Mucosa of stomach (tissue), 1 donor: ENCODE data around the gene SEC14L3.

ENCODE experiments used
- H3K27me3 ChIP-seq: one replicate; pipeline ENCODE4 v1.7.0; 2013; ENCODE audit warnings: mild to moderate bottlenecking, low read length; ENCODE audit not compliant: control insufficient read depth, insufficient read depth
- H3K36me3 ChIP-seq: one replicate; pipeline ENCODE4 v1.7.0; 2013; ENCODE audit warnings: low read length; ENCODE audit not compliant: control insufficient read depth, insufficient read depth
- H3K4me1 ChIP-seq: one replicate; pipeline ENCODE4 v1.7.0; 2013; ENCODE audit warnings: mild to moderate bottlenecking, low read length; ENCODE audit not compliant: control insufficient read depth, insufficient read depth
- H3K4me3 ChIP-seq: one replicate; pipeline ENCODE4 v1.7.0; 2013; ENCODE audit warnings: low read length
- H3K9ac ChIP-seq: one replicate; pipeline ENCODE4 v1.7.0; 2013; ENCODE audit warnings: mild to moderate bottlenecking, low read length, moderate library complexity
- H3K9me3 ChIP-seq: one replicate; pipeline ENCODE4 v1.7.0; 2013; ENCODE audit warnings: mild to moderate bottlenecking, low read length, moderate library complexity; ENCODE audit not compliant: control insufficient read depth
- donor health status: Pancreatic carcinoma.

SEC14L3 gene

GRCh38 chr22:30502911-30503310, 31.1 kb upstream of the SEC14L3 start:
- peaks cover 9% of the 10 kb centered on the region for H3K27me3 ChIP-seq
- no peaks in the 10 kb centered on the region for H3K4me1 ChIP-seq
- H3K9me3 ChIP-seq = no peaks in the 10 kb centered on the region
- H3K4me3 ChIP-seq = no peak overlapping the region
- H3K36me3 ChIP-seq = no peaks in the 10 kb centered on the region
- H3K9ac ChIP-seq = no peak overlapping the region

- Histone ChIP-seq H3K9ac (no peak overlapping the region), H3K9me3 (no peaks in the 10 kb centered on the region), H3K4me3 (no peak overlapping the region), H3K27me3 (peaks cover 9% of the 10 kb centered on the region), H3K4me1 (no peaks in the 10 kb centered on the region), H3K36me3 (no peaks in the 10 kb centered on the region)
Measured at GRCh38 chr22:30502153-30502552, 30.3 kb upstream of the SEC14L3 start.

DNA sequence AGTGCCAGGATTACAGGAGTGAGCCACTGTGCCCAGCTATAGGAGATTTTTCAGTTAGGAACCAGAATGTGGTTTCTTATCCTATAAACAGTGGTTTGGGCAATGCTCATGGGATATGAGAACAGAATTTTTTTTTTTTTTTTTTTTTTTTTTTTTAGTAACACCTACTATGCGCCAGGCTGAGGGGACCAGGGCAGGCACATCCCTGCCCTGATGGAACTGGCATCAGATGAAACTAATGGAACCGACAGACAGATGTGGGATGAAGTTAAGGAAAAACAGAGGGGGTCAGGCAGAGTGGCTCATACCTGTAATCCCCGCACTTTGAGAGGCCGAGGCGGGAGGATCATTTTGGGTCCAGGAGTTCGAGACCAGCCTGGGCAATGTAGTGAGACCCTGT, 28.8 kb upstream of the SEC14L3 start:
- H3K4me3 ChIP-seq = no peak overlapping the region
- H3K4me1 ChIP-seq = no peaks in the 10 kb centered on the region
- H3K27me3 ChIP-seq = peaks cover 8% of the 10 kb centered on the region
- no peaks in the 10 kb centered on the region for H3K9me3 ChIP-seq
- no peak overlapping the region for H3K9ac ChIP-seq
- H3K36me3 ChIP-seq = no peaks in the 10 kb centered on the region

- no peaks in the 10 kb centered on the region for H3K36me3 ChIP-seq
- no peaks in the 10 kb centered on the region for H3K9me3 ChIP-seq
- no peak overlapping the region for H3K4me3 ChIP-seq
- no peaks in the 10 kb centered on the region for H3K4me1 ChIP-seq
- no peak overlapping the region for H3K9ac ChIP-seq
- no peaks in the 10 kb centered on the region for H3K27me3 ChIP-seq
Measured at GRCh38 chr22:30497466-30498150, 25.8 kb upstream of the SEC14L3 start.

DNA sequence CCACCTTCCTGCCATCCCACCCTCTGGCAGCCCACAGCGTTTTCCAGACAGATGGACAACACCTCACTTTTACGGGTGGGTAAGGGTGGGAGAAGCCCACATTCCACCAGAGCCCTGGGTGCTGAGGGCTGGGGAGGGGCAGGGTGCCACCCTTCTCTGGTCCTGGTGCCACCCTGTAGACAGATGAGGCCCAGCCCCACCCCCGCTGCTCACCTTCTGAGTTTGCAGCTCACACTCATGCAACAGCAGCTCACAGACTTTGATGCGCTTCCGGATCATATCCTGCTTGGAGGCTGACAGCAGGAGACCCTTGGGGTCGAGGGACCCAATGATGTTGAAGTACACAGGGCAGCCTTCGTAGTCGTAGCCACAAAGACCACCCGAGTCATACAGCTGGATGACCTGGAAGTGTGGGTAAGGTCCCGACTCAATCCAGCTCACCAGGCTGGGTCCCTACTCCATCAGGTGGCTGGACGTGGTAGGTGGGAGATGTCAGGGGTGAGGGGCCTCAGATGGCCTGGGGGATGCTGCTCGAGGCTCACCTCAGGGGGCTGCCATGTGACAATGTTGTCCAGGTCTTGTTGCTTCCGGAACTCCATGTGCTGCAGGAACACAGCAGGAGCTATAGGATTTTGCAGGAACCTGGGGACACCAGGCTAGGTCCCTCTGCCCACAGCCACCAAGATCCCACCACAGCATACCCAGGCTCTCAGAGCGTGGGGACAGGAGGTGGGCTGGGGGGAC, 23.4 kb upstream of the SEC14L3 start:
- Histone ChIP-seq H3K4me1 (no peaks in the 10 kb centered on the region), H3K27me3 (no peaks in the 10 kb centered on the region), H3K9ac (no peak overlapping the region), H3K36me3 (no peaks in the 10 kb centered on the region), H3K9me3 (no peaks in the 10 kb centered on the region), H3K4me3 (no peak overlapping the region)

DNA sequence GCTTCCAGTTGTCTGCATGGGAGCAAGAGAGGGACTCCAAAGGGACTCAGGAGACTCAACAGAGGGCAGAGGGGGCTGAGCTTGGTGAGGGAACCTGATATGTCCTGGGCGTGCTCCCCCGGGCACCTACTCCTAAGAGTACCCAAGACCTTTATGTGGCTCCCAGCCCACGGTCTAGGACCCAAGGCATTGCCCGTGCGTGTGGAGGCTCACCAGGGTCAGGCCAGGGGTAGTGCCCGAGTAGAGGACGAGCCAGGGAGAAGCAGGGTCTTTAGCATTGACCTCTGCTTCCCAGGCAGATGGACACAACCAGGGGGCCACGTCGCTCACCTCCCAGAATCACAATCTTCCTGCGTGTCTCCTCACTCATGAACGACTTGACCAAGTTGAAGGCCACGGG, 20.3 kb upstream of the SEC14L3 start:
- H3K4me3 ChIP-seq = no peak overlapping the region
- no peak overlapping the region for H3K9ac ChIP-seq
- H3K36me3 ChIP-seq = no peaks in the 10 kb centered on the region
- H3K27me3 ChIP-seq = no peaks in the 10 kb centered on the region
- H3K9me3 ChIP-seq = no peaks in the 10 kb centered on the region
- no peaks in the 10 kb centered on the region for H3K4me1 ChIP-seq

DNA sequence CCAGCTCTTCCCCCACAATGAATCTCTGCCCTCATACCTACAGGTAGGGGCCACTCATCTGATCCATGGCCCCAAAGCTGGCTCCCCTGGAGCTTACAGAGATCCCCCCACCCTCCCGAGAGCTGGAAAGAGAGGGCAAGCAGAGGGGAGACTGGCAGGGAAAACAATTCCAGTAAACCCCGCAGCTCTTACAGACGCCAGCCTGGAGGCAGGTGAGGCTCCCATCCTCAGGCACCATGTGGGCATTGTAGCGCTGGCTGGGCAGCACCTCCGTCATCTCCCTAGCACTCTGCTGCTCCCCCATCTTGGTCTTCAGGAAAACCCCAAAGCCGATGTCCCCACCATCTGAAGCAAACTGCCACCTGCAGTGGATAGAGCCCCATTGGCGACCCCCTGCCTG, 19.6 kb upstream of the SEC14L3 start:
- Histone ChIP-seq H3K9me3 (no peaks in the 10 kb centered on the region), H3K4me1 (peaks cover under 1% of the 10 kb centered on the region), H3K36me3 (no peaks in the 10 kb centered on the region), H3K9ac (no peak overlapping the region), H3K4me3 (no peak overlapping the region), H3K27me3 (no peaks in the 10 kb centered on the region)

DNA sequence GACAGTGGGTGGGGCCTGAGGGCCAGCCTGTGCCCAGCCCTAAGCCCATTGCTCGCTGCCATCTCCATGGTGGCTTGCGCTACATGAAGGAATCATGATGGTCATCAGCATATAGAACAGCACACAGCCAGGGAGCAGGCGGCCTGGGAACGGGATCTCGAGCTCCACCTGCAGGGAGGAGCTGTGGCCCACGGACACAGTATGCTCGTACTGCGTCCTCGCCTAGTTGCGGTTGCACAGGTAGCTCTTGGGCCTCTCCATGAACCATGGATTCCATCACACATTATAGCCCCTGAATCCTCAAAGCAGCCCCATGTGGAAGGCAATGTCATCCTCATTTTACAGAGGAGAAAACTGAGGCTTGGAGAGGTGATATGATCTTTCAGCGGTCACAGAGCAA, 18.6 kb upstream of the SEC14L3 start:
- Histone ChIP-seq H3K27me3 (no peaks in the 10 kb centered on the region), H3K9ac (no peak overlapping the region), H3K4me1 (peaks cover 6% of the 10 kb centered on the region), H3K9me3 (no peaks in the 10 kb centered on the region), H3K36me3 (no peaks in the 10 kb centered on the region), H3K4me3 (no peak overlapping the region)

- no peaks in the 10 kb centered on the region for H3K9me3 ChIP-seq
- no peak overlapping the region for H3K4me3 ChIP-seq
Measured at GRCh38 chr22:30488121-30488520, 16.3 kb upstream of the SEC14L3 start.

GRCh38 chr22:30486661-30487115, 14.9 kb upstream of the SEC14L3 start:
- H3K36me3 ChIP-seq = no peaks in the 10 kb centered on the region
- H3K4me3 ChIP-seq = no peak overlapping the region
- no peak overlapping the region for H3K9ac ChIP-seq
- H3K27me3 ChIP-seq = no peaks in the 10 kb centered on the region
- peaks cover 6% of the 10 kb centered on the region for H3K4me1 ChIP-seq
- H3K9me3 ChIP-seq = no peaks in the 10 kb centered on the region

More at GRCh38 chr22:30488121-30488520, 16.3 kb upstream of the SEC14L3 start:
- Histone ChIP-seq H3K36me3 (no peaks in the 10 kb centered on the region), H3K9ac (no peak overlapping the region), H3K27me3 (no peaks in the 10 kb centered on the region), H3K4me1 (peaks cover 6% of the 10 kb centered on the region)

GRCh38 chr22:30486118-30486517, 14.3 kb upstream of the SEC14L3 start:
- Histone ChIP-seq H3K36me3 (no peaks in the 10 kb centered on the region), H3K4me1 (peaks cover 6% of the 10 kb centered on the region), H3K9ac (no peak overlapping the region), H3K4me3 (no peak overlapping the region), H3K27me3 (no peaks in the 10 kb centered on the region), H3K9me3 (no peaks in the 10 kb centered on the region)

- Histone ChIP-seq H3K9ac (no peak overlapping the region), H3K27me3 (no peaks in the 10 kb centered on the region), H3K36me3 (no peaks in the 10 kb centered on the region), H3K4me1 (peaks cover 6% of the 10 kb centered on the region), H3K4me3 (no peak overlapping the region), H3K9me3 (no peaks in the 10 kb centered on the region)
Measured at GRCh38 chr22:30485362-30485988, 13.7 kb upstream of the SEC14L3 start.
